Activated T-cell treated with anti-CD3 and anti-CD28 coated beads, Interleukin-2, amount 50 U/mL, for 72 hours (primary cell): ENCODE data around the gene RELCH. TPM values are rescaled to one million over a fixed set of nuclear protein-coding genes. Genes with fewer than 3 reads are reported as not detected.

Experiments
- ATAC-seq, 2 donors: fragments of 150-1000 bp; cut with Tn5 transposase; replicated peaks in 1 of 2; 2 replicates each; pipeline ENCODE4 v1.10.0; 2021; ENCODE audit warnings: moderate library complexity in 2 of 2, mild to moderate bottlenecking in 1 of 2
- DNase-seq, 2 donors: peaks; one replicate each; pipeline ENCODE4 v3.0.0; 2021 to 2022; ENCODE audit warnings: mixed read lengths in 1 of 2
- H3K27ac Mint-ChIP-seq: one replicate; pipeline ENCODE4 v1.8.0; 2022; ENCODE audit warnings: mild to moderate bottlenecking, moderate library complexity, mixed read lengths
- H3K27me3 Mint-ChIP-seq: one replicate; pipeline ENCODE4 v1.8.0; 2022; ENCODE audit warnings: low read depth, mixed read lengths
- H3K36me3 Mint-ChIP-seq, 2 donors: one replicate each; pipeline ENCODE4 v1.8.0; 2022; ENCODE audit warnings: mixed read lengths in 2 of 2, mild to moderate bottlenecking in 1 of 2; ENCODE audit not compliant: insufficient read depth in 2 of 2
- H3K4me1 Mint-ChIP-seq: one replicate; pipeline ENCODE4 v1.8.0; 2022; ENCODE audit warnings: low read depth, mixed read lengths
- H3K4me3 Mint-ChIP-seq, 2 donors: one replicate each; pipeline ENCODE4 v1.8.0; 2022; ENCODE audit warnings: mild to moderate bottlenecking in 2 of 2, mixed read lengths in 2 of 2, moderate library complexity in 2 of 2
- H3K9me3 Mint-ChIP-seq, 2 donors: one replicate each; pipeline ENCODE4 v1.8.0; 2022; ENCODE audit warnings: mixed read lengths in 2 of 2
- total RNA-seq, 2 donors: library from RNA; stranded (reverse); gene quantifications; one replicate each; pipeline ENCODE4 v1.2.3, GENCODE V29; 2022

RELCH gene
- total RNA-seq, 2 donors from 2014 or later: 21.8 to 23.5 TPM

DNA sequence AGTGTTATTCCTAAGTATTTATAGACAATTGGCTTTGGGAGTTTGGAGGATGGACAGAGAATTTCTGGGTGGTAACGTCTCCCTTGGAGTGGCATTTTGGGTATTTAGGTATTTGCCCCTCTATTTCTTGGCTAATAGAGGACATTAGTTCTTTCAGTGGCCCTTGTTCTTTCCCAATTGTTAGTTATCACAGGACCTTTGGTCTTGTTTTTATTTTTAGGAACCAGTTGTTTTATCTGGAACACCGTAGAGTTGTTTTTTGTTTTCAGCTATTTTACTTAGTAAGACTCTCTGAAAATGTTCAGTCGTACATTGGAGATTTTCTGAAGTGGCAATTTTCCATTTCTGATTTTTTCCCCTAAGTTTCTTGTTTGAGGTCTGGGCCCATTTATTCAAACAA, 97.6 kb downstream of the RELCH start:
- peaks cover 39% of the 10 kb centered on the region for H3K4me1 Mint-ChIP-seq
- H3K4me3 Mint-ChIP-seq: no peak overlapping the region
- DNase-seq (no peak), ATAC-seq (no peak)
- H3K27me3 Mint-ChIP-seq: no peaks in the 10 kb centered on the region
- H3K36me3 Mint-ChIP-seq: peaks cover 1 to 10% of the 10 kb centered on the region in 2 donors
- H3K9me3 Mint-ChIP-seq: no peaks in the 10 kb centered on the region
- H3K27ac Mint-ChIP-seq: no peak overlapping the region

DNA sequence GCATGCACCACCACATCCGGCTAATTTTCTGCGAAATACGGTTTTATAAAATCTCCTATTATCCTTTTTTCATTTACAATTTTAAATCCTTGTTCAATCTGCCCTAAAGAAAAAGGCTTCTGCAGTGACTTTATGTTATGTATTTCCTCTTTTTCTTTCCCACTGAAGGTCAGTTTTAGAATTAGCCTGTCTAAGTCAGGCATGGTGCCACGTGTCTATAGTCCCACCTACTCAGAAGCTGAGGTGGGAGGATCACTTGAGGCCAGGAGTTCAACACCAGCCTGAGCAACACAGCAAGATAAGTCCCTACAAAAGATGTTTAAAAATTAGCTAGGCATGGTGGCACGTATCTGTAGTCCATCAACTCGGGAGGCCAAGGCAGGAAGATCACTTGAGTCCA, 98.2 kb downstream of the RELCH start:
- Mint-ChIP-seq H3K9me3 (no peaks in the 10 kb centered on the region), H3K27me3 (no peaks in the 10 kb centered on the region), H3K36me3 (peaks cover 1 to 10% of the 10 kb centered on the region in 2 donors), H3K4me1 (peaks cover 41% of the 10 kb centered on the region), H3K4me3 (no peak overlapping the region), H3K27ac (no peak overlapping the region)
- no peak for DNase-seq
- ATAC-seq: no peak

DNA sequence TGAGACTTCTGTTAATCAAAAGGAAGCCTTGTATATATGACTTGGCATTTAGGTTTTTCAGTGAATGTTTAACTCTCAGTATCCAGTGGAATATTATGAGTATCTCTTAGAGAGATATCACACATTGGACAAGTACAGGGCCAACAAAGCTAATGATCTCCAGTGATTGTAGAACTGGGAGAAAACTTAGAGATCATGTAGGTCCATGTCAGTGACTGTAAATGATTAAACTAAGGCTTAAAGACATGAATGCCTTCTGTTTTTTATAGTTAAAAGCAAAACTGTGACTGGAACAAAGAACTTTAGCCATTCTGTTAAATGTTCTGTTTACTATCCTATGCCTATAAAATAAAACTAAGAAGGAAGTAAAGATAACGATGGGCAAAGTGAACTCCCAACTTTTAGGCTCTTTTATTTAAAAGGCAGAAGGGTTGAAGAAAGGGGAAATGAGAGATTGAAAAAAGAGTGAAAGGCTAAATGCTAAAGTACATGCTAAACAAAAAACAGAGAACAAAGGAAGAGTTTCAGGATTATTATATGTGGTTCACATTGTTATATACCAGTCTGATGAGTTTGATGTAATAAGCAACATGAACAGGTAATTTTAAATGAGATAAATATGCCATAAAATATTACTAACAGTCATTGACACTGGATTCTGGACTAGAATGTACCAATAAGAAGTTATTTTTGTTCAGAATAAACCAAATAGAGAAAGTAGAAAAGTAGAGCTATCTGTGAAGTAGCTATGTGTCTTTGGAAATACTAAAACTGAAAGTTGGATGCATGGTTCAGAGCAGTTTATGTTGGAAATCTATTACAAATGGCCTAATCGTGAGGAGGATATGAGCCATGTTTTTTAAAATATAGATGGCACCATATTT, 101.0 kb downstream of the RELCH start:
- no peak for ATAC-seq
- Mint-ChIP-seq H3K4me3 (no peak overlapping the region), H3K36me3 (peaks cover 0 to 8% of the 10 kb centered on the region in 2 donors), H3K27me3 (no peaks in the 10 kb centered on the region), H3K9me3 (no peaks in the 10 kb centered on the region), H3K27ac (peak overlapping the region; percentile 47), H3K4me1 (peaks cover 19% of the 10 kb centered on the region)
- no peak for DNase-seq

DNA sequence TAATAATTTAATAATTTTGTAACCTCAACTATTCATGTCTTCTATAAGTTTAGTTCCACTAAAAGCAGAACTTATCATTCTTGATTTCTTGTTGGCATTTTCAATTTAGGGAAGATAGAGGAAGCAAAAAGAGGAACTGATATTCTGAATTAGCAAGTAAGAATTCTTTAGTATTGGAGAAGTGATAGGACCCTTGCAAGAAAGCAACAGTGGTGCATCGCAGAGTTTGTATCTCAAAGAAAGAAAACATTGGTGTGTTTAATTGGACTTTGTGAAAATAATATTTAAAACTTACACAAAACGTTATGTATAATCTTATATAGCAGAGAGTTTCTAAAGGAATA, 101.6 kb downstream of the RELCH start:
- DNase-seq (no peak), ATAC-seq (no peak)
- H3K36me3 Mint-ChIP-seq: peaks cover 0 to 8% of the 10 kb centered on the region in 2 donors
- no peak overlapping the region for H3K4me3 Mint-ChIP-seq
- H3K27me3 Mint-ChIP-seq: no peaks in the 10 kb centered on the region
- H3K9me3 Mint-ChIP-seq: no peaks in the 10 kb centered on the region
- no peak overlapping the region for H3K27ac Mint-ChIP-seq
- peaks cover 19% of the 10 kb centered on the region for H3K4me1 Mint-ChIP-seq

DNA sequence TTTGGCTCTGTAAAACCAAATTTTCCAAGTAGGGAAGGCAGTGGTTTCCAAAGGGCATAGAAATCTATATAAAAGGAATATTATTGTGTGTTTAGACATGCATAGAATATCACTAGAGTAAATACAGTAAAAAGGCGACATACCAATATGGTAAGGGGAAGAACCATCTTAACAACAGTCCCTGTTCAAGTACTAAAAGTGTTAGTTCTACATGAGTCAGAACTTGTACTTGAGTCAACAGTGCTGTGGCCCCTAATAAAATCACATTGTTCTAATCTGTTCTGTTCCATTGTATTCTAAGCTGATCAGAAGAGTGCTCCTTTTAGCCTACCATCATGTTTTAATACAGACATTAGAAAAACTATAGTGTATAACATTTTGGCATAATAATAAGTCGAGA, 102.0 kb downstream of the RELCH start:
- ATAC-seq: peak; percentile 51 to 71

DNA sequence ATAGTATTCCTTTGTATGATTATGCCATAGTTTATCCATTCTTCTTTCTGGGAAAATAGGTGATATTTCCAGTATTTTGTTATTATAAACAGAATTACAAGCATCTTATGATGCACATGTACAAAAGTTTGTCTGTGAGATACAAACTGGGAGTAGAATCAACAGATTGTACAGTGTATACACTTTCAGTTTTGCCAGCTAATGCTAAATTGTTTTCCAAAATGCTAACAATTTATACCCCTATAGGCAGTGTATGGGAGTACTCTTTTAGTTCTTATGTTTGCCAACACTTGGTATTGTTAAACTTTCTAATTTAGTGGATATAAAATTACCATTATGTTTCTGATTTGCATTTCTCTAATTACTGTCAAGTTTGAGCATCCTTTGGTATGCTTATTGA, 107.0 kb downstream of the RELCH start:
- DNase-seq (no peak), ATAC-seq (no peak)
- H3K9me3 Mint-ChIP-seq: no peaks in the 10 kb centered on the region
- no peak overlapping the region for H3K27ac Mint-ChIP-seq
- peaks cover 7% of the 10 kb centered on the region for H3K4me1 Mint-ChIP-seq
- peaks cover 0 to 4% of the 10 kb centered on the region in 2 donors for H3K36me3 Mint-ChIP-seq
- no peak overlapping the region for H3K4me3 Mint-ChIP-seq
- H3K27me3 Mint-ChIP-seq: no peaks in the 10 kb centered on the region

More for the DNA sequence above, 102.0 kb downstream of the RELCH start:
- no peak overlapping the region for H3K4me3 Mint-ChIP-seq
- no peaks in the 10 kb centered on the region for H3K27me3 Mint-ChIP-seq
- H3K36me3 Mint-ChIP-seq: peaks cover 0 to 8% of the 10 kb centered on the region in 2 donors
- DNase-seq: no peak
- peaks cover 19% of the 10 kb centered on the region for H3K4me1 Mint-ChIP-seq
- H3K9me3 Mint-ChIP-seq: no peaks in the 10 kb centered on the region
- peak overlapping the region; percentile 18 for H3K27ac Mint-ChIP-seq

DNA sequence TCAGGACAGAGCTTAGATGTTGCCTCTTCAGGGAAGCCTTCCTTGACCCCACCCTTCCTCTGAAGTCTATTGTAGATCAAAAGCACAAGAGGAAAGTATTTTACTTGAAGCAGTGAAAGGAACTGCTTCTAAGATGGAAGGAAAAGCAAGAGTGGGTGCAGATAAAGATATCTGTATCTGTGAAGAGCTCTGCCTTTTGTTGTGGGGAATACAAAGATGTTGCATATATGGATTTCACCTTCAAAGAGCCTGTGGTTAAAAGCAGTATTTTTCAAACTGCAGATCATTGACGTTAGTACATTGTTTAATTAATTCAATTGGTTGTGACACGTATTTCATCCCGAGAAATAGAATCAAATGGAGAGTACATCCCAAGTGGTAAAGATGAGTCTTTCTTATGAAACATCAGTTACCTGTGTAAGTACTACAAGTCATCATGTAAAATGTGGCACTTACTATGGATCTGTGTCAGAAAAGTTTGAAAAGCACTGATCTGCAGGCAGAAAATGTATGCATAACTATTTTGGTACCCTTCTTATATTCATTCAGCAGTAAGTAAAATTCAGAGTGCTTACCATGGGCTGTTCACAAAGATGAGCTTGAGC, 113.4 kb downstream of the RELCH start:
- Mint-ChIP-seq H3K4me1 (peaks cover 10% of the 10 kb centered on the region), H3K27ac (peak overlapping the region; percentile 71), H3K9me3 (no peaks in the 10 kb centered on the region), H3K27me3 (no peaks in the 10 kb centered on the region), H3K36me3 (peaks cover 7 to 16% of the 10 kb centered on the region in 2 donors), H3K4me3 (no peak overlapping the region)
- ATAC-seq (no peak), DNase-seq (no peak)

DNA sequence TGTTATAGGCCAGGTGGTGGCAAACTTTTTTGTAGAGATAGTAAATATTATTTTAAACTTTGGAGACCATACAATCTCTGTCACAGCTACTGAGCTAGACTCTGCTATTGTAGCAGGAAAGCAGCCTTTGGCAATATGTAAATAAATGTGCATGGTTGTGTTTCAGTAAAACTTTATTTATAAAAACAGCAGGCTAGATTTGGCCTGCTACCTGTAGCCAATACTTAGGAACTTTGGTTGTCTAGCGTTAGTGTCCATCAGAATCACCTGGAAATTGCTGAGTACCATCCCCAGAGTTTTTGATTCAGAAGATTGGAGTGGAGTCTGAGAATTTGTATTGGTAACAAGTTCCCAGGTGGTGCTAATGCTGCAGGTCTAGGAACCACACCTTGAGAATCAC, 114.3 kb downstream of the RELCH start:
- ATAC-seq: no peak
- H3K4me3 Mint-ChIP-seq: no peak overlapping the region
- peak overlapping the region; percentile 71 for H3K27ac Mint-ChIP-seq
- peaks cover 7 to 16% of the 10 kb centered on the region in 2 donors for H3K36me3 Mint-ChIP-seq
- no peak for DNase-seq
- no peaks in the 10 kb centered on the region for H3K27me3 Mint-ChIP-seq
- H3K9me3 Mint-ChIP-seq: no peaks in the 10 kb centered on the region
- H3K4me1 Mint-ChIP-seq: peaks cover 10% of the 10 kb centered on the region

DNA sequence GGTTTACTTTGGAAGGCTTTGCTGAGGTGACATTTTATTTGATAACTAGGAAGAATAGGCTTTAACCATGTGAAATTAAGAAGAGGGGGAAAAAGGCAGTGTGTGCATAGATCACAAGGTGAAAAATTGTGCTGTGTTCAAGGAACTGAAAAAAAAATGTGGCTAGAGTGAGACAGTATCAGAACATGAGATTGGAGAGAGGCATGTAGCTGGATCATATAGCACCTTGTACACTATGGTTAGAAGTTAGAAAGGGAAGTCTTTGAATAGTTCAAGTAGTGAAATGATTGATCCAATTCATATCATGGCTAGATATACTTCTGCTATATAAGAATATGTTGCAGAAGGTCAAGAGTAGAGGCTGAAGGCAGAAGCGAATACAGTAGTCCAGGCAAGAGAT, 125.8 kb downstream of the RELCH start:
- H3K9me3 Mint-ChIP-seq: no peaks in the 10 kb centered on the region
- ATAC-seq: no peak
- peaks cover 11% of the 10 kb centered on the region for H3K27me3 Mint-ChIP-seq
- no peak overlapping the region for H3K4me3 Mint-ChIP-seq
- no peak overlapping the region for H3K27ac Mint-ChIP-seq
- H3K36me3 Mint-ChIP-seq: no peaks in the 10 kb centered on the region
- H3K4me1 Mint-ChIP-seq: no peaks in the 10 kb centered on the region
- DNase-seq: no peak

DNA sequence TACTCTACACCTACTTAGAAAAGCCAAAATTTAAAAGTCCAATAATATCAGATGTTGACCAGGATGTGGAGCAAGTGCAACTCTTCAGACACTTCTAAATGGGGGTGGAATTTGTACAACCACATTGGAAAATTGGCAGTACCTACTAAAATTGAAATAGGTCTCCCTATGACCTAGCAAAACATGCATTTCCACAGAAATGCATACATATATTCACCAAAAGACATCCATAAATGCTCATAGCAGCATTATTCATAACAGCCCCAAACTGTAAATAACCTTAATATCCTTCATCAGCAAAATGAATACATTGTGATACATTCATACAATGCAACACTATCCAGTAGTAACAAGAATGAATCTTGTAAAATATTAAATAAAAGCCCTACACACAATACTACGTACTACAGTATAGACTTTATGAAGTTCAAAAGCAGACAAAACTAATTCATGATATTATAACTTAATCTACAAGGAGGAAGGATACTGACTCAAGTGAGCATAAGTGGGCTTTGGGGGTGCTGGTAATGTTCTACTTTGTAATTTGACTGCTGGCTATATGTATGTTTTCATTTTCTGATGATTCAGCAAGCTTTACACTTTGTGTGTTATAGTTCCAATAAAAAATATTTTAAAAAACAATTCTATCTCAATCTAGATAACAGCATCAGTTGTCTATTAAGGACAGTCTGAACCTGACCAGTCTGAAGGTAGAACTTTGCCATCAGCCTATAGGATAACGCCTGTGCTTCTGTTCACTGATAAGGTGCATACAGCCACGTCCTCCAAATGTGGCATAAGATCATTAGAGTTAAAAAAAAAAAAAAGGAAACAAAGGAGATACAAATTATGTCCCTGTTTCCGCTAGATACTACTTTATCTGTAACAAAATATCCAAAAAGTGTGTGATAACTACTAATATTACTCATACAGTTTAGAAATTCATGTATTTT, 131.4 kb downstream of the RELCH start:
- no peaks in the 10 kb centered on the region for H3K9me3 Mint-ChIP-seq

DNA sequence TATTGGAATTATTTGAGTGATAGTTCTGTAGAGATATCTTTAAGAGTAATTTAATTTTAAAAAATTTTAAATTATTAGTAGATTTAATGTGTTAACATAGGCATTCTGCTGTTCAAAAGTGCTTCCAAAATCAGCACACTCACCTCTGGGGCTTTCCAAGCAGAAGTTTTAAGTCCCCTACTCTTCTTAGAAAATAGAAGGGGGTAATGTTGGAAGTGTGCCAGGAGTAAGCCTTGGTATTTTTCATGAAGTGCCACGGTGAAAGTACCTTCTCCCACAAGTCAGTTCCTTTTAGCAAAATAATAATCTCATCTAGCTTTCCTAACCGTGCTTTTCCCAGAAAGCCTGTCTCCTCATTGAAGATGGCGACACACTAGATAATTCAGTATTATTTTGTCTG, 134.1 kb downstream of the RELCH start:
- no peaks in the 10 kb centered on the region for H3K9me3 Mint-ChIP-seq
- peaks cover 25% of the 10 kb centered on the region for H3K4me1 Mint-ChIP-seq
- no peak overlapping the region for H3K27ac Mint-ChIP-seq
- no peak for ATAC-seq
- H3K4me3 Mint-ChIP-seq: no peak overlapping the region
- peaks cover 49% of the 10 kb centered on the region for H3K27me3 Mint-ChIP-seq
- peaks cover 0 to 3% of the 10 kb centered on the region in 2 donors for H3K36me3 Mint-ChIP-seq
- DNase-seq: no peak

More for the DNA sequence above, 131.4 kb downstream of the RELCH start:
- no peak overlapping the region for H3K27ac Mint-ChIP-seq
- H3K36me3 Mint-ChIP-seq: no peaks in the 10 kb centered on the region
- DNase-seq: no peak
- peaks cover 31% of the 10 kb centered on the region for H3K27me3 Mint-ChIP-seq
- H3K4me1 Mint-ChIP-seq: peaks cover 7% of the 10 kb centered on the region
- no peak for ATAC-seq
- no peak overlapping the region for H3K4me3 Mint-ChIP-seq

DNA sequence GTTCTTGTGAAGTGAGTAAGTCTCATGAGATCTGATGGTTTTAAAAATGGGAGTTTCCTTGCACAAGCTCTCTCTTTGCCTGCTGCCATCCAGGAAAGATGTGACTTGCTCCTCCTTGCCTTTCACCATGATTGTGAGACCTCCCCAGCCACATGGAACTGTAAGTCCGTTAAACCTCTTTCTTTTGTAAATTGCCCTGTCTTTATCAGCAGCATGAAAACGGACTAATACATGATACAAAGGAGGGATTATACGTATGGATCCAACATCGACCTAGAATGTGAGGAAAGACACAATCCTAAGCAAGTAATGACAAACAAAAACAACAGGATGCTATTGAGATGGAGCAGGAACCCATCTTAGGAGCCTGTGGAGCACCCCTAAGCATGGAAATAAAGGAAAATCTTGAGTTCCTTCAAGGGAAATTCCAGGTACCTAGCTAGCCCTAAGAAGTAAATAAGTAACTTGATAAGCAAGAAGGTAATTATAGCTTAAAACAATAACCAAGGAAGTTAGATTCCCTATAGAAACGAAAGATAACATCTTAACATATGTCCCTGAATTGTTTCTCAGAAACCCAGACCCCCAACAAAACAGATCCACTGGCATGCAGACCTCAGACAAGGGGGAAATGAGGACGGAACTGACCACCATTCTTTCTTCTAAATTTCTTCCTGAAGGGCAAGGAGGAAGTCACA, 136.6 kb downstream of the RELCH start:
- no peak for ATAC-seq
- H3K27ac Mint-ChIP-seq: no peak overlapping the region
- DNase-seq: no peak
- H3K4me1 Mint-ChIP-seq: peaks cover 43% of the 10 kb centered on the region
- peaks cover 0 to 3% of the 10 kb centered on the region in 2 donors for H3K36me3 Mint-ChIP-seq
- H3K4me3 Mint-ChIP-seq: peak overlapping the region in 1 of 2 donors; percentile 83
- H3K9me3 Mint-ChIP-seq: no peaks in the 10 kb centered on the region
- peaks cover 59% of the 10 kb centered on the region for H3K27me3 Mint-ChIP-seq
